ENCODE results near the gene RADIL.

Gene RADIL

GRCh38 chr7:4789194-4790077, 94.1 kb downstream of the RADIL start:
- no peak for DNase-seq

GRCh38 chr7:4788627-4789189, 94.8 kb downstream of the RADIL start:
- DNase-seq = no peak

GRCh38 chr7:4787947-4788626, 95.4 kb downstream of the RADIL start:
- no peak for DNase-seq

GRCh38 chr7:4787541-4787940, 96.0 kb downstream of the RADIL start:
- DNase-seq = no peak

- DNase-seq = no peak
Measured at GRCh38 chr7:4786015-4786414, 97.5 kb downstream of the RADIL start.

- DNase-seq = no peak
Measured at GRCh38 chr7:4785371-4785770, 98.1 kb downstream of the RADIL start.

GRCh38 chr7:4784799-4785198, 98.7 kb downstream of the RADIL start:
- DNase-seq = no peak

GRCh38 chr7:4783762-4784351, 99.7 kb downstream of the RADIL start:
- DNase-seq = no peak

GRCh38 chr7:4783292-4783652, 100.2 kb downstream of the RADIL start:
- DNase-seq = no peak

GRCh38 chr7:4782333-4783291, 100.9 kb downstream of the RADIL start:
- no peak for DNase-seq

GRCh38 chr7:4781366-4782069, 102.0 kb downstream of the RADIL start:
- no peak for DNase-seq

GRCh38 chr7:4779118-4779517, 104.4 kb downstream of the RADIL start:
- no peak for DNase-seq

GRCh38 chr7:4775848-4776623, 107.5 kb downstream of the RADIL start:
- DNase-seq = peak; percentile 22

- peak; percentile 99 for DNase-seq
Measured at GRCh38 chr7:4775250-4775847, 108.2 kb downstream of the RADIL start, which contains the start of gene AP5Z1. TSS of gene AP5Z1 (plus strand) at chr7:4775623. CDS start at chr7:4775716, 93 bp downstream.

GRCh38 chr7:4774658-4775249, 108.8 kb downstream of the RADIL start:
- peak; percentile 55 for DNase-seq

- DNase-seq = no peak
Measured at GRCh38 chr7:4774007-4774406, 109.5 kb downstream of the RADIL start.

GRCh38 chr7:4772306-4772705, 111.2 kb downstream of the RADIL start:
- no peak for DNase-seq

- DNase-seq = no peak
Measured at GRCh38 chr7:4771737-4772136, 111.8 kb downstream of the RADIL start.

GRCh38 chr7:4770886-4771285, 112.6 kb downstream of the RADIL start:
- no peak for DNase-seq

- DNase-seq = no peak
Measured at GRCh38 chr7:4769761-4770160, 113.8 kb downstream of the RADIL start.
